ENCODE results near the gene CMTM6.

GRCh38 chr3:32500880-32501782 is 1.5 kb downstream of the CMTM6 start:
- TF ChIP-seq EZH2 (IDR thresholded peaks at IDR 0.05; ENCODE audit: borderline replicate concordance, low read length) (no peak), CTCF (conservative IDR thresholded peaks at IDR 0.05 in 1 of 2, IDR thresholded peaks at IDR 0.05 in 1 of 2; ENCODE audit: extremely low read depth in 1 of 2, insufficient read depth in 1 of 2, low read depth in 1 of 2, low read length in 2 of 2) (no peak)

All from mammary epithelial cell (primary cell).